NCI-H1092 (cell line): ENCODE data around the gene GPC6.

Source experiments
- DNase-seq: peaks from one replicate; lab custom pipeline; 2025; lab: John Stamatoyannopoulos, UW

GPC6 gene

DNA sequence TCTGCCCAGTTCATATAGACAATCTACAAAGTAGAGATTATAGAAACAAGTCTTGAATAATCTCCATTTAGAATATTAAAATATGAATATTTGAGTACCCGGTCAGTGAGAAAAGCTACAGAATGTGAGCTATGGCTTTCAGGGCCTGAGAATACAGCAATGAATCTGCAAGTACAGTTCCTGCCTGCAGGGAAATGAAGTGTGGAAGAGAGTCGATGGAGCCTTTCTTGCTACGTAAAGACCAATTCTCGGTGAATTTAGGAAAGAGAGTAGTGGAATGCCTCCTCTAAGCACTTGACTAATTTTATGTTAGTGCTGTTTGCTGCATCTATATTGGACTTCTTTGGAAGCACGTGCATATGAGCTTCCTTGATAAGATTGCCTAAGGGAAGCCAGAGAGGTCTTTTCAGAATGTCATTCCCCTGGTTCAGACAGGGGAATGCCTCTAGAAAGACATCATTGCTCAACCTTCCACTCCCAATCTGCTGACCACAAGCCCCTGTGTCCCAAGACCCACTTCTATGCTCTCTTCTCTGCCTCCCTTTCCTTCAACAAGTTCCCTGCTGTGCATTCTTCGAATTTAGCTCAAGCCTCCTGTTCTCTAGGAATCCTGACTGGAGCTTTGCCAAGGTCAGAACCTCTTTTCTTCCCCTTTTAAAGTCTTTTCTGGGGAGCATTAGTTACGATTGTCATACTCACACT lies 41.9 kb downstream of the GPC6 start:
- DNase-seq: no peak

DNA sequence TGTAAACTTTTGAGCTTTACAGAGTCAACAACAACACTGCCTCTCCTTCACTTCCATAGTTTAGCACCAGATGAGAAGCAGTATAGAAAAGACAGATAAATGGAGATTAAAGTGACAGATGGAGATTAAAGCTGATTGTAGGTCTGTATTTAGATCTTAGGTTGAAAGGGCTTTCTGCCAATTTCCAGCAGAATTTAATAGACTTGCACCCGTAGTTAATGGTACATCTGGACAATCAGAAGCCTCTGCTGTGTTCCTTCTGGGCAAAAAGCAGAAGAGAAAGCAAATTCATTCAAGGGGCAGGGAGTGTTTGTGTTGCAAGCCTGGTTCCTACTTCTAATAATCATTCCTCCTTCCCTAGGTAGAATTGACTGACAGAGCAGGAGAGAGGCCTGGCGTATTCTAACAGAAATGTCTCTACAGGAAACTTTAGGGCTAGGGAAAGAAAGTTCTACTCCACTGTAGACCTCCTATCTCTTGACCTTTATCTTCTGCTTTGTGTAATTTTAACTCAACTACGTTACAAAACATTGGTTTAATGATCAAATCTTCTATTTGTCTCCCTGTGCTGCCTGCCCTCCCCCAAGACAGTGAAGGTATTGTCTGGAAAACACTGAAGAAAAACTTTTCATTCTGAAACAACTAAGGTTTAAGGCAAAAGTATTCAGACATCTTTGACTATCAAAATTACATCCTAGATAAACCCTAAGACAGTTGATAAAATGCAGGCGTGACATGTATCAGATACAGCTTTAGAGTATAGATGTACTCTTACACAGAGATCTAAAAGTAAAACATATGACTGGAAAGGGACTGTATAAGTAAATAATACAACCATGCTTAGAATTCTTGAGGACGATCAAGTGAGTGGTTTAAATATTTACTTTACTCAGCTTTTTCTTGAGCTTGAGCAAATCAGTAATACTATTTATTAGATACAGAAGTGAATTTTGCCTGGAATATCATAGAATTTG lies 44.4 kb downstream of the GPC6 start:
- DNase-seq: peak; percentile 51

DNA sequence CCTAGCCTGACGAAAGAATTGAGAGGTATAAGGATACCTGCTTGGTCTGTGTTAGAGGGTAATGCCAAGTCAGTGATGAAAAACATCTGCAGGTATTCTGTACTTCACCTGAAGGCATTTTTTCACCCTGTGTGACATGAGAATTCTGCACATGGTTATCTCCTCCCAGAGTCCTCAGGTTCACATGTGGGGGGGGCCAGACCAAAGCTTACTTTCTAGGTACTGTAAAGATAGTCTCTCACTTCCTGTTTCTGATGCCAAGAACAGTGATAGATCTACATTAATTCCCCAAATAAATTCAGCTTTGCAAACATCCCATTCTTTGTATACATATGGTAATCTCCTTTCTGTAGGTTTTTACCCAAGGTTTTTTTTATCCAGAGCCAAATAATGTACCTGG lies 53.4 kb downstream of the GPC6 start:
- DNase-seq: no peak

DNA sequence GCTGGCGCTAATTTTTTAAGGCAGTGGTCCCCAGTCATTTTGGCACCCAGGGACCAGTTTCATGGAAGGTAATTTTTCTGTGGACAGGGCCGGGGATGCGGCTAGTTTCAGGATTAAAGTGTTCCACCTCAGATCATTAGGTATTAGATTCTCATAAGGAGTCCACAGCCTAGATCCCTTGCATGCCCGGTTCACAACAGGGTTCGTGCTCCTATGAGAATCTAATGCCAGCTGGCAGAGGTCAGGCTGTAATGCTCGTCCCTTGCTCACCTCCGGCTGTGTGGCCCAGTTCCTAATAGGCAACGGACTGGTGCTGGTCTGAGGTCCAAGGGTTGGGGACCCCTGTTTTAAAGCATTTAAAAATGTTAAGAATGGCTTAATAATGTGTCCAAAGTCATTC lies 54.1 kb downstream of the GPC6 start:
- no peak for DNase-seq

DNA sequence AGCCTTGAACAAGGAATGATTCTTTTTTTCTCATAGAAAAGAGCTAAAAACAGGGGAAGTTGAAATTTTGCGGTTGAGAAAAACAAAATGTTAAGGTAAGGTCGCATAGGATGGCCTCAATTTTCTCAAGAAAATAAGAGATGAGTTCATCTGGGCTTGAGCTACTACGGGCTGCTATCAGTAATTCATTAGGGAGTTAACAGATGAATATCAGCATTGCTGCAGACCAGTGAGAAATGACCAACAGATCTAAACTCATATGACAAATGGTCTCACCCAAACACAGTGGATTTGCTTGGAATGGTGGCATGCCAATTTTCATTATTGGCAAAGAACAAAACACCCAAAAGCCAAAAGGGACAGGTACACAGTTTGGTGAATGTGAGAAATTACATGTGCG lies 56.6 kb downstream of the GPC6 start:
- DNase-seq: no peak

DNA sequence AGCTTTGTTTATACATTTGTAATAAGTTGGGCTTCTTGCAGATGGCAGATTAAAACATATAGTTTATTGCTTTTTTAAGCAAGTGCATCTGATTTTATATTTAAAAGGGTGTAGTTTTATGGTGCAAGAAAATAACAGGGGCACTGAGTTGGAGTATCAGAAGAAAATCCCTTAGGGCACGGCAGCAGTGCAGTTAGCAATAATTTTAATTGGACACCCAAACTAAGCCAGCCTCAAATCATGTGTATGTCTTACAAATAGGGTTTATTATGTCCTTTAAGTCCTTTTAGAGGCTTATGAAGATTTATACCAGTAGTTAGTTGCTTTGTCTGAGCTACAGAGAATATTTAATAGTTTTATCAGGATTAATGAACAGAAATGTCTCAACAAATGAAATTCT lies 57.5 kb downstream of the GPC6 start:
- DNase-seq: no peak

DNA sequence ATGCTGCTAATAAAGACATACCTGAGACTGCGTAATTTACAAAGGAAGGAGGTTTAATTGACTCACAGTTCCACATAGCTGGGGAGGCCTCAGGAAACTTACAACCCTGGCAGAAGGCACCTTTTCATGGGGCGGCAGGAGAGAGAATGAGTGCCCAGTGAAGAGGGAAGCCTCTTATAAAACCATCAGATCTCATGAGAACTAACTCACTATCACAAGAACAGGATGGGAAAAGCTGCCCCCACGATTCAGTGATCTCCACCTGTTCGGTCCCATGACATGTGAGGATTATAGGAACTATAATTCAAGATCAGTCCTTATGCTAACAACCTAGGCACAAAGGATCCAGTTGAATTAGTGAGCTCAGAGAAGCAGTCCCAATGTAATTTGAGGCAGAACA lies 59.4 kb downstream of the GPC6 start:
- no peak for DNase-seq

DNA sequence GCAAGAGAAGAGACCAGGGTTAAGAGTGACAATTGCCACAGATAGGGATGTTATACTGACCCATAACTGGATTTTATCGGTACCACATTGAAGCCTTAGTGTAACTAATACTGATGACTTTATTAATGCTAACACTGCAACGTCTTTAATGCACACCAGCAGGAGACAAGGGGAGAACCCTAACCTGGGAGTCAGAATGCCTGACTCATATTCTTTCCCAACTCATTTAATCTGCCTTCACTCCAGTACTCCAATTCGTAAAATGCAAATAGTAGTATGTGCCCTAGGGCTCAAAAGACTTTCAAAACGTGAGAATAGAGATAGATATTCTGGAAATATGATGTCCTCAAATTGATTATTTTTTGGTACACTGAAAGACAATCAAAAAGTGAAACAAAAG lies 62.4 kb downstream of the GPC6 start:
- DNase-seq: no peak

DNA sequence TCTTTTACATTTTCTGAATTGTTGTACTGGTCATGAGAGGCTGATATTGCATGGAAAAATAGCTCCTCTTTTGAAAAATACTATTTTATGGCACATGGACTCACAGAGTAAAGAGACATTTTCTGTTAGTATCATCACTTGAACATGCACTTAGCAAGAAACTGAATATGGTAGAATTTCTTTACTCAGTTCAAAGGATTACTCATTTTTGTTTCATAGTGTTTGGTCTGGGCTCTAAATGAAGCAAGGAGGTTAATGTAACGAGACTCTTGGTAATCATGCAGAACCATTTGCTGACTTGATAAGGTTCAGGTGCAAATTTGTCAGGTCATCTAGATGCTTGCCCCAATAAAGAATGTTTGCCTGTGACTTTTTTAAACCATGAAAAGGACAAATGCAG lies 63.2 kb downstream of the GPC6 start:
- DNase-seq: no peak

DNA sequence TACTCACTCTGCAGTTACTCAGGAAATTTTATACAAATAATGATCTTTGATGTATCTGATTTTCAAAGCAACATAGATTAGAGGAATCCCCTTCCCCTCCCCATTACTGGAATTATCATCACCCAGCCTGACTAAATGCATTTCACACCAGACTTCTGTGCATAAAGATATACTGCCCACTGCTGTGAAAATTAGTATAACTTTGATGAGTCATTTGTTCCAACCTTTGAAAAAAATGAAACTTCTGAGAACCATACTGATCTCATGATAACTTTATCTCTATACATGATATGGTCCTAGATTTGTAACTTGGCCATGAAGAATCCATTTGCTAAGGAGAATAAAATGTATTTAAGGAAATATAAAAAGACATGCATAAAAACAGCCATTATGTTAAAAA lies 63.9 kb downstream of the GPC6 start:
- no peak for DNase-seq

DNA sequence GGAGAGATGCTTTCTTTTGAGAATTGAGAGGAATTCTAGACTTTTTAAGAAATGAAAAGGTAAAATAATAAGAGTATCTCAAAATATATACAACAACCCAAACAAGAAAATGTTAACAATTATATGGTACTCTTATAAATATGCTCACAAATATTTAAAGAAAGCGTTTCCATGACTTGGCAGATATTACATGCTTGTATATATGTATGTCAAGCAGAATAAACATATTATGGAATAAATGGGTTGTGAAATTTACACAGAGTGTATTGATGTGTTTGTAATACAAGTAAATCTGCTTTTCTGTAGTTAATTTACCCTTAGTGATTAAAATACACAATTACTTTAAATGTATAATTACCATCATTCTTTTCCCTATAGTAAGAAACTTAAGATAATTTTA lies 65.8 kb downstream of the GPC6 start:
- DNase-seq: no peak

DNA sequence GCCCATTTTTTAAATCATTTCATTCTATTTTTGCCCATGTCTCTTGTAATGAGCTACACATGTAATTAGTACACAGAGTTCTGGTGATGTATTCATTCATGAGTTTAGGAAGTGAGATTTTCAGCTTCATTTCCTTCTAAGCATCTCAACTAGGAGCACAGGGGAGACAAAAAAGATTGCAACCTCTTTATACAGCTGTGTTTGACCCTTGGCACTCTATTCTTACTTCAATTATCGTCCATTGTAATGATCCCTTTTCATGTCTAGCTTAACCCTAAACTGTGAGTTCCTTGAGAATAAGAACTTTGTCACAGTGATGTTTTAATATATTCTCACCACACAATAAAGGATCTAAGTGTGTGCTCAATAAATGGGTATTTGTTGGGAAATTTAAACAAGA lies 67.1 kb downstream of the GPC6 start:
- no peak for DNase-seq

DNA sequence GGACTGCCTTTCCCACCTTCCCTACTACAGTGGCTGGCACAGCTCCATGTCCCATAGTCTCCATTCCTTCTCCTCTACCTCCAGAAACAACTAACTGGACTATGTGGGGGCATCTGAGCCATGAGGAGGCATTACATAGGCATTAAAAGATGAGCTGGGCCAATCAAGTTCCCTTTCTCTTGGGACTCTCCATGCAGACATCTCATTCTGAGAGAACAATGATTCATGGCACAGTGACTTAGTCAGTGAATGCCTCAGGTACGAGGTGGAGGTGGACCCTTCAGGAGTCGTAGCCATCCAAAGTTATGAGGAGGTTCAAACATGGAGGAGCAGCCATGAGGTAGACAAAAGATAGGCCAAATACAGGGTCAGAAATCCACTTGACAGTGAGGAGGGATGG lies 70.0 kb downstream of the GPC6 start:
- DNase-seq: no peak

DNA sequence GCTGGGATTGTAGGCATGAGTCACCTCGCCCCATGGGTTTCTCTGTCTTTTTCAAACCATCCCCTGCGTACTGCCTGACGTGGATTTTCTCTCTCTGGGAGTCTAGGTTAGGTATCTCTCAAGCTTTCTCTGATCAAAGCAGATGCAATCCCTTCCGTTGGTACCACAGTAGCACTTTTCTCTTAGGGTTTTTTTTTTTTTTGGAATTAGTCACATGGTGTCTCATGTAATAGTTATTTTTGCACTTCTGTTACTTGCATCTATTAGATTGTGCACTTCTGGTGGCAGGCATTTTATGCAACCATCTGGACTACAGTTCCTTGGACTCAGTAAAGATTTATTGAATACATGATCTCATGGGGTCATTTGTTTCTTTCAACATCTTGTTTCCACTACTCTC lies 72.1 kb downstream of the GPC6 start:
- no peak for DNase-seq

DNA sequence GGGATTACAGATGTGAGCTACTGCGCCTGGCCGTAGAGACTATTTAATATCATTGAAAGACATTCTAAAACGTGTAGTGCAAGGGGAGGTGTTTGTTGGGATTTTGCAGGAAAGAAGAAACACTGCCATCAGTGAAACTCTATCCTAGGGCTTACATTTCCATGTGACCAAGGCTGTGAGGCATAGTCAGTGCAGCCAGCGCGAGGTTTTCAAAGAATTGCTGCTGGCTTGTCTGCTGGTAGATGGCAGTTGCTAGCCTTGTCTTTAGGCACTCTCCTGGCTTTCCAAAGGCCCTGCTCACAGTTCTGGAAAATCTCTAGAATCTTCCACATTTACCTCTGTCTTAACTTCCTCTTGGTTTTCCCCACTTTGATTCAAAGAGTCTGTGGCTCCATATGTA lies 77.5 kb downstream of the GPC6 start:
- DNase-seq: no peak

DNA sequence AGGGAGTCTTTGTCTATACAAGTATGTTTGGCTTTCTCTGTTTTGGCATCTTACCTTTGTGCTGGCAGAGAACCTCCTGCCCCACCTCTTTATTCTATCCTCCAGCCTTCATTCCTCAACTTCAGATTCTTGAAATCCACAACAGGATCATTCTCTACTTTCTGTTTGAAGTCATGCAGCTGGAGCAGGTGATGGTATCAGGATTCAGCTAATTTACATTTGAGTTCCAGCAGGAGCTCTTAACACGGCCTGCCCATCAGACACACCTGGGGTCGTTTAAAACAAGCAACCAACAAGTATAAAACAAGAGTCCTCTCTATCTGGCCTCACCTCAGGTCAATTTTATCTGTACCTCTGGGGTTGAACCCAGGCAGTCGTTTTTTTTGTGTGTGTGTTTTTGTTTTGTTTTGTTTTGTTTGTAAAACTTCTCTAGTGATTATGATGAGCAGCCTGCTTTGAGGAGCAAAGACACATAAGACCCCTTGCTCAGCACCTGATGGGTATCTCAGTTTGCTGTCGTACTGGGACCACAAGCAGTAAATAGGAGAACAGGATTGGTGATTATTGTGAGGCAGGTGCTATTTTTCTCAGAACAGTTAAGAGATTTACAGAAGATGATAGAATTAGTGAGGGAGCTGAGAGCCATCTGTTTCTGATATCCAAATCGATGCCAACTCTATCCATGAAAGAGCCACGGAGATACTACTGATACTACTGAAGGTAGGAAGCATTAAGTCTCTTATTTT lies 78.4 kb downstream of the GPC6 start:
- DNase-seq: no peak

DNA sequence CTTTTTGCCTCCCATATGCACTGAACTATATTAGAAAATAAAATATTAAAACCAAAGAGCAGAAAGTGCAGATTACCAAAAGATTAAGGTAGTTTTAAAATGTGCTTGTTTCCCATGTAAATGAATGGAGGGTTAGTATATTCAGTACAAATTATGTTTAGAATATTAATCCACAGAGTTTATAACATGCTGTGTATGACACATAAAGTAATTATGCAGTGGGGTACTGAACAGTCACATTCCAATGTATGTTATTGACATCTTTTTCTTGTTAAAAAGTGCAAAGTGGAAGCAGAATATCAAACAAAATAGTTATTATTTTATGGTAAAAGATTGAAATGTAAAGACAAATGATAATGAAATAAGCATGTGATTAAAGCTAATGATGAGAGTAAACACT lies 79.3 kb downstream of the GPC6 start:
- no peak for DNase-seq

DNA sequence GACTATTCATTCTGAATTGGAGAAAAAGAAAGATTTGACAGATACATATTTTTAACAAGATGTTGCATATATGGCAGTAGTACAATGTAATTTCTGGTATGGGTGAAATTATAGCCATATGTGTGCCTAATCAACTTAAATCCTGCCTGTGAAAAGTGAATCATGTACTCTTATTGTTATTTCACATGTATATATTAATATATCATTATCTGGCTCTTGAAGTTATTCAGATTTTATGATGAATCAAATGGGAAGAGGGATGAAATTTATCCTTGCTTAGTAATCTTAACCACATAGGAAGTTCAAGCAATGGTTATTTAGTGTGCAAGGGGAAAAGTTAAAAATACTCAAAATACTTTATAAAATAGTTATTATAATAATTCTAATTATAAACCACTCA lies 80.5 kb downstream of the GPC6 start:
- DNase-seq: no peak

DNA sequence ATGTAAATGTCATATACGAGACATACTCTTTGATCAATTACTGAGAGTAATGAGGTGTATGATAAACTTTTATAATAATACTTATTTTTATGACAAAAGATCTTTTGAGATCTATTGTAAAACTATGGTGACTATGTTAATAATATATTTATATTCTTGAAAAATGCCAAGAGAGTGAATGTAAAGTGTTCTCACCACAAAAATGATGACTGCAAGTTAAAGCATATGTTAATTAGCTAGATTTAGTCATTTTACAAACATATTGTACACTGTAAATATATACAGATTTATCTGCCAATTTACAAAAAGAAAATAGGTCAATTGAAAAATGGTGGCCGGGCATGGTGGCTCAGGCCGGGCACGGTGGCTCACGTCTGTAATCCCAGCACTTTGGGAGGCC lies 81.0 kb downstream of the GPC6 start:
- no peak for DNase-seq

DNA sequence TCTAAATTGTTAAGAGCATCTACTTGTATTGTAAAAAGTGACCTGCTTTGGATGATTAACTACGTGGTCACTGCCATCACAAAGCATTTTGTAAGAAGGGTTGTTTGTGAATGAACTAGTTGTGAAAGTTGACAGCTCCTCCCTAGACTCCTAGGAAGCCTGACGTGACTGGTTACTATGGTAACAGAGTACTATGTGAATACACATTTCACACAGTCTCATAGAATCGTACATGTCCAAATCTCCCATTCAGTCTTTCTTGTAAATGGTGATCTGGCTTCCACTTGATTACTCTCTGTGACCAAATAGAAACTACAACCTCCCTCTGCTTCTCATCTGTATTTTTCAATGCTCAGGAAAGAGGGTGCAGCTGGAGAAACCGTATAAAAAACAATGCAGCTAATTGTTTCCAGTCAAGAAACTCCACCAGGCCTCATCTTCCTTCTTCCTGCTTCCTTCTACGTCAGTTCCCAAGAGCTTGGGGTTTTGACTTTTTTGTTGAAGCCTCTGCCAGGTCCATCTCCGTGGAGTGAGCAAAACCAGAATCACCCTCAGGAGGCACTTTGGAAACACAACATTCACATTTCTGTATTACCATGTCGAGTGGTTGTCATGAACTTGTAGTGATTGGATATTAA lies 83.4 kb downstream of the GPC6 start:
- no peak for DNase-seq

DNA sequence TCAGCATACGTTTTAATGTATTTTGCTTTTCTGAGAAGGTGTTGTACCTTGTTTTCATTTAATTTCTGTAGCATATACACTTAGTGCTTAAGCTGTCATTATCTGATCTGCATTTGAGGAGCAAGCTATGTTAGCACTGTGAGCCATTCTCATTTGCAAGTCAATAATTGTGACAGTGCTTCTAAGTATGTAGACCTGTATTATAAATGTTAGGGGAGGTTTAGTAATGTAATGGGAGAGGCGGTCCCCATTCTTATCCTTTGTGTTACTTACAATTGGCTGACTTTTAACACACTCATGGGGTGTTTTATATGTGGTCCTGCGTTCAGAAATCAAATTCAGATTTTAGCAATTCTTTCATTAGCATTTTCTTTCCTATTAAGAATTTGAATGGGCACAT lies 90.2 kb downstream of the GPC6 start:
- DNase-seq: no peak

DNA sequence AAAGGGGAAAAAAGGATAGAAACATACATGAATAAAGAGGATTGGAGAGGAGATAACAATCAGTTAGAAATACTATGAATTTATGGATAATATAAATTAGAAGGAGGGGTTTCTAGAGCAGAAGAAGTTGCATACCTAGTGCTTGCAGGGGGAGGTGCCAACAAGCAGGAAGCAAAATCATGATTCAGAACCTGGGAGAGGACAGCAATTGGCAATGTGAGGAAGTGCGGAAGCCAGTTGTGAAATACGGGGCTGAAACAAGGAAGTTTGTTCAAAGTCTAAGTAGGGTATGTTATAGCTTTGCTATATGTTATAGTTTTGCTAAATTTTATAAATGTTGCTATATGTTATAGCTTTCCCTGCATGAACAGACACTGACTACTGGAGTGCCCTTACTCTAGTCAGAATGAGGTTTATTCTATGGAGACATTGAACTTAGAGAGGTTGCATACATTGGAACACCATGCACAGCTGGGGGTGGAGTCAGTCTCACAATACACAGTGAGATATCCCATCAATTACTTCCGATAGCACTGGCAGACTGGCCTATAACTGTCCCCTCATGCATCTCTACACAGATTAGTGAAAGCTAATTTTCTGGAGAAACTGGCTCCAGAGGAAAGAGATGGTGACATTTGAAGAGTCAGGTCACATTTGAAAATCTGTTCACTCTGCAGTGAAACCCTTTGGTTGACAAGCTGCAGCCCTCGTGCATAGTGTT lies 92.1 kb downstream of the GPC6 start:
- DNase-seq: no peak
